ENCODE data around the gene NHERF2. TPM values are rescaled to one million over a fixed set of nuclear protein-coding genes. Genes with fewer than 3 reads are reported as not detected.

NHERF2 gene
- polyA plus RNA-seq, 10 donors, result 28.3 to 62.6 (median 36.9) TPM

Other genes starting within 250 kb of the NHERF2 start
- gene SPSB3, start 244.3 kb upstream of the NHERF2 start, polyA plus RNA-seq (ENCODE audit: insufficient read length in 10 of 10), result 10 to 100 TPM; 15.3 to 24.8 (median 22.5) TPM
- 10 to 100 TPM; 28.6 to 49.6 (median 35.7) TPM for gene NUBP2, start 243.9 kb upstream of the NHERF2 start, polyA plus RNA-seq (ENCODE audit: insufficient read length in 10 of 10)
- under 1 TPM in 9 of 10 donors, not detected in 1; 0.21 to 0.49 (median 0.26) TPM for gene IGFALS, start 233.2 kb upstream of the NHERF2 start, polyA plus RNA-seq (ENCODE audit: insufficient read length in 10 of 10)
- gene HAGH, start 200.1 kb upstream of the NHERF2 start, polyA plus RNA-seq (ENCODE audit: insufficient read length in 10 of 10), result 10 to 100 TPM; 28.9 to 45.3 (median 35.9) TPM
- 10 to 100 TPM; 14.5 to 25.5 (median 18.7) TPM for gene FAHD1, start 199.7 kb upstream of the NHERF2 start, polyA plus RNA-seq (ENCODE audit: insufficient read length in 10 of 10)
- gene MEIOB, start 154.7 kb upstream of the NHERF2 start, polyA plus RNA-seq (ENCODE audit: insufficient read length in 10 of 10), result 1 to 10 TPM in 1 of 10 donors, under 1 TPM in 8, not detected in 1; 0.08 to 2.4 (median 0.50) TPM
- 1 to 10 TPM in 2 of 10 donors, not detected in 8; 1.6 to 4.3 TPM for gene HS3ST6, start 108.5 kb upstream of the NHERF2 start, polyA plus RNA-seq (ENCODE audit: insufficient read length in 10 of 10)
- gene MSRB1, start 83.7 kb upstream of the NHERF2 start, polyA plus RNA-seq (ENCODE audit: insufficient read length in 10 of 10), result 10 to 100 TPM; 17.6 to 40.8 (median 27.6) TPM
- 10 to 100 TPM in 9 of 10 donors, 1 to 10 TPM in 1; 9.1 to 73.5 (median 46.2) TPM for gene RPL3L, start 72.2 kb upstream of the NHERF2 start, polyA plus RNA-seq (ENCODE audit: insufficient read length in 10 of 10)
- gene NDUFB10, start 67.4 kb upstream of the NHERF2 start, polyA plus RNA-seq (ENCODE audit: insufficient read length in 10 of 10), result 100 to 1,000 TPM; 111 to 148 (median 127) TPM
- 1,000 to 10,000 TPM; 2,391 to 3,374 (median 3,214) TPM for gene RPS2, start 62.1 kb upstream of the NHERF2 start, polyA plus RNA-seq (ENCODE audit: insufficient read length in 10 of 10)
- not detected for gene RNF151, start 60.0 kb upstream of the NHERF2 start, polyA plus RNA-seq (ENCODE audit: insufficient read length in 10 of 10)
- 10 to 100 TPM; 18.7 to 35.0 (median 27.8) TPM for gene TBL3, start 54.8 kb upstream of the NHERF2 start, polyA plus RNA-seq (ENCODE audit: insufficient read length in 10 of 10)
- gene NOXO1, start 45.4 kb upstream of the NHERF2 start, polyA plus RNA-seq (ENCODE audit: insufficient read length in 10 of 10), result 1 to 10 TPM in 4 of 10 donors, under 1 TPM in 6; 0.18 to 1.5 (median 0.77) TPM
- gene GFER, start 42.7 kb upstream of the NHERF2 start, polyA plus RNA-seq (ENCODE audit: insufficient read length in 10 of 10), result 10 to 100 TPM; 12.4 to 18.7 (median 15.5) TPM
- gene SYNGR3, start 36.9 kb upstream of the NHERF2 start, polyA plus RNA-seq (ENCODE audit: insufficient read length in 10 of 10), result 1 to 10 TPM in 5 of 10 donors, under 1 TPM in 5; 0.46 to 2.1 (median 0.98) TPM
- gene ZNF598, start 17.1 kb upstream of the NHERF2 start, polyA plus RNA-seq (ENCODE audit: insufficient read length in 10 of 10), result 10 to 100 TPM; 13.7 to 25.1 (median 18.8) TPM
- gene NPW, start 7.1 kb upstream of the NHERF2 start, polyA plus RNA-seq (ENCODE audit: insufficient read length in 10 of 10), result 1 to 10 TPM in 6 of 10 donors, under 1 TPM in 4; 0.59 to 4.1 (median 1.3) TPM
- 10 to 100 TPM in 5 of 10 donors, 1 to 10 TPM in 5; 7.4 to 16.9 (median 10.3) TPM for gene NTHL1, start 20.9 kb downstream of the NHERF2 start, polyA plus RNA-seq (ENCODE audit: insufficient read length in 10 of 10)
- gene TSC2, start 21.1 kb downstream of the NHERF2 start, polyA plus RNA-seq (ENCODE audit: insufficient read length in 10 of 10), result 100 to 1,000 TPM in 1 of 10 donors, 10 to 100 TPM in 9; 62.2 to 104 (median 75.1) TPM
- gene PKD1, start 109.0 kb downstream of the NHERF2 start, polyA plus RNA-seq (ENCODE audit: insufficient read length in 10 of 10), result 100 to 1,000 TPM in 9 of 10 donors, 10 to 100 TPM in 1; 86.8 to 161 (median 120) TPM
- 1 to 10 TPM in 3 of 10 donors, under 1 TPM in 7; 0.33 to 1.7 (median 0.53) TPM for gene RAB26, start 121.7 kb downstream of the NHERF2 start, polyA plus RNA-seq (ENCODE audit: insufficient read length in 10 of 10)
- 10 to 100 TPM; 37.8 to 52.6 (median 44.7) TPM for gene TRAF7, start 128.9 kb downstream of the NHERF2 start, polyA plus RNA-seq (ENCODE audit: insufficient read length in 10 of 10)
- gene CASKIN1, start 169.7 kb downstream of the NHERF2 start, polyA plus RNA-seq (ENCODE audit: insufficient read length in 10 of 10), result 1 to 10 TPM in 9 of 10 donors, under 1 TPM in 1; 0.94 to 2.7 (median 1.5) TPM
- gene MLST8, start 178.6 kb downstream of the NHERF2 start, polyA plus RNA-seq (ENCODE audit: insufficient read length in 10 of 10), result 10 to 100 TPM; 24.4 to 38.7 (median 30.7) TPM
- 1 to 10 TPM; 3.5 to 8.0 (median 5.4) TPM for gene BRICD5, start 184.0 kb downstream of the NHERF2 start, polyA plus RNA-seq (ENCODE audit: insufficient read length in 10 of 10)
- gene PGP, start 187.9 kb downstream of the NHERF2 start, polyA plus RNA-seq (ENCODE audit: insufficient read length in 10 of 10), result 10 to 100 TPM; 11.2 to 15.4 (median 13.4) TPM
- 10 to 100 TPM in 8 of 10 donors, 1 to 10 TPM in 2; 9.4 to 20.1 (median 12.8) TPM for gene E4F1, start 196.7 kb downstream of the NHERF2 start, polyA plus RNA-seq (ENCODE audit: insufficient read length in 10 of 10)
- 1 to 10 TPM in 2 of 10 donors, under 1 TPM in 8; 0.35 to 1.1 (median 0.71) TPM for gene DNASE1L2, start 209.5 kb downstream of the NHERF2 start, polyA plus RNA-seq (ENCODE audit: insufficient read length in 10 of 10)
- 10 to 100 TPM; 42.8 to 59.2 (median 49.0) TPM for gene ECI1, start 224.7 kb downstream of the NHERF2 start, polyA plus RNA-seq (ENCODE audit: insufficient read length in 10 of 10)
- 100 to 1,000 TPM; 136 to 186 (median 165) TPM for gene RNPS1, start 241.2 kb downstream of the NHERF2 start, polyA plus RNA-seq (ENCODE audit: insufficient read length in 10 of 10)

Measured in muscle of back (tissue), 10 donors.